Nephron (organoid): Measurements from ENCODE around the gene LRG1.
"Not testable (repeated sequence)": the region's sequence is repeated elsewhere in the genome, so short reads cannot be mapped to it uniquely, and the experiment has no call there.

Experiments used
- H3K27ac Mint-ChIP-seq, 3 experiments: 2 replicates each; pipeline ENCODE4 v1.8.0; 2020; ENCODE audit warnings: mixed read lengths in 3 of 3, mild to moderate bottlenecking in 2 of 3, moderate library complexity in 1 of 3
- H3K27me3 Mint-ChIP-seq: 2 replicates; pipeline ENCODE4 v1.8.0; 2021; ENCODE audit warnings: low read depth, mild to moderate bottlenecking, moderate library complexity, mixed read lengths
- H3K36me3 Mint-ChIP-seq: 2 replicates; pipeline ENCODE4 v1.8.0; 2020; ENCODE audit warnings: low read depth, mixed read lengths
- H3K4me1 Mint-ChIP-seq: 2 replicates; pipeline ENCODE4 v1.8.0; 2020; ENCODE audit warnings: mixed read lengths
- H3K4me3 Mint-ChIP-seq, 3 experiments: 2 replicates each; pipeline ENCODE4 v1.8.0; 2020; ENCODE audit warnings: mild to moderate bottlenecking in 3 of 3, mixed read lengths in 3 of 3, moderate library complexity in 2 of 3
- H3K9me3 Mint-ChIP-seq: 2 replicates; pipeline ENCODE4 v1.8.0; 2020; ENCODE audit warnings: mixed read lengths
- TF ChIP-seq, protein P1 (sequence below), 3 experiments: fragments of 200-600 bp; sonication (generic); IDR thresholded peaks; one replicate each; pipeline ENCODE4 v1.5.0; 2021; ENCODE audit warnings: antibody characterized with exemption in 3 of 3; ENCODE audit not compliant: unreplicated experiment in 3 of 3

Gene LRG1

DNA sequence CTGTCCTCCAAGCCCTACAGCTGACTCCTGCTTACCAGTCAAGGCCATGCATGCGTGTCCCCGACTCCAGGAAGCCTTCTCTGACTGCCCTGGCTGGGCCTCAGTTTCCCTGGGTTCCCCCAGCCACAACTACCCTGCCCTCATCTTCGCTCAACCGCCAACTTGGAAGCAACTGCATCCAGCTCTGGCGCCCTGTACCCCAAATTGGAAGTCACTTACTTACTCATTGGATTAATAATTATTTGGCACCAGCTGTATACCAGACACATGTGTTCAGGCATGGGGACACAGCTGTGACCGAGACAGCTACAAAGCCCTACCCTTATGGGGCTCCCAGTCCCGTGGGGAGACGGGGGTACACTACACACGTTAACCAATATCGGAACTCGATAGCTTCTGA, 30.6 kb upstream of the LRG1 start:
- peak overlapping the region in 1 of 3 experiments; percentile 24 for H3K4me3 Mint-ChIP-seq
- peak overlapping the region; percentile 62 to 66 (median 64) for H3K27ac Mint-ChIP-seq
- peaks cover 28% of the 10 kb centered on the region for H3K4me1 Mint-ChIP-seq
- no peaks in the 10 kb centered on the region for H3K36me3 Mint-ChIP-seq
- no peaks in the 10 kb centered on the region for H3K9me3 Mint-ChIP-seq
- TF ChIP-seq, protein P1, sequence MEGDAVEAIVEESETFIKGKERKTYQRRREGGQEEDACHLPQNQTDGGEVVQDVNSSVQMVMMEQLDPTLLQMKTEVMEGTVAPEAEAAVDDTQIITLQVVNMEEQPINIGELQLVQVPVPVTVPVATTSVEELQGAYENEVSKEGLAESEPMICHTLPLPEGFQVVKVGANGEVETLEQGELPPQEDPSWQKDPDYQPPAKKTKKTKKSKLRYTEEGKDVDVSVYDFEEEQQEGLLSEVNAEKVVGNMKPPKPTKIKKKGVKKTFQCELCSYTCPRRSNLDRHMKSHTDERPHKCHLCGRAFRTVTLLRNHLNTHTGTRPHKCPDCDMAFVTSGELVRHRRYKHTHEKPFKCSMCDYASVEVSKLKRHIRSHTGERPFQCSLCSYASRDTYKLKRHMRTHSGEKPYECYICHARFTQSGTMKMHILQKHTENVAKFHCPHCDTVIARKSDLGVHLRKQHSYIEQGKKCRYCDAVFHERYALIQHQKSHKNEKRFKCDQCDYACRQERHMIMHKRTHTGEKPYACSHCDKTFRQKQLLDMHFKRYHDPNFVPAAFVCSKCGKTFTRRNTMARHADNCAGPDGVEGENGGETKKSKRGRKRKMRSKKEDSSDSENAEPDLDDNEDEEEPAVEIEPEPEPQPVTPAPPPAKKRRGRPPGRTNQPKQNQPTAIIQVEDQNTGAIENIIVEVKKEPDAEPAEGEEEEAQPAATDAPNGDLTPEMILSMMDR (IDR thresholded peaks at IDR 0.05; ENCODE audit: unreplicated experiment in 3 of 3): no peak
- no peaks in the 10 kb centered on the region for H3K27me3 Mint-ChIP-seq

DNA sequence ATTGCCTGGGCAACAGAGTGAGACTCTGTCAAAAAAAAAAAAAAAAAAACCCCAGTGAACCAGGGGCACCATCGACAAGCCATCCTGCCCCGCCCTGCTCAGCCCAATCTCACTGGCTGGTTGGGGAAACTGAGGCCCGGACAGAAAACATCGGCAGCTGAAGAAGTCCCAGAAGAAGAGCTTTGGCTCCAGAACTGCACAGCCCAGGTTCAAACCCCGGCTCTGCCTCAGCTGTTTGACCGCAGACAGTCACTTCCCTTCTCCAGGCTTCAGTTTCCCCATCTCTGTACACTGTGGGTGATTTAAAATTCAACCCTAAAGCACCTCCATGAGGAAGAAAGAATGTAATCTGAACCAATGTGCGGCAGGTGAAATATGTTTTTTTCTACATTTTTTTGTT, 29.1 kb upstream of the LRG1 start:
- no peaks in the 10 kb centered on the region for H3K36me3 Mint-ChIP-seq
- no peak overlapping the region for H3K27ac Mint-ChIP-seq
- H3K4me3 Mint-ChIP-seq: no peak overlapping the region
- peaks cover 22% of the 10 kb centered on the region for H3K4me1 Mint-ChIP-seq
- H3K9me3 Mint-ChIP-seq: no peaks in the 10 kb centered on the region
- no peaks in the 10 kb centered on the region for H3K27me3 Mint-ChIP-seq
- TF ChIP-seq, protein P1 (IDR thresholded peaks at IDR 0.05; ENCODE audit: unreplicated experiment in 3 of 3): no peak

DNA sequence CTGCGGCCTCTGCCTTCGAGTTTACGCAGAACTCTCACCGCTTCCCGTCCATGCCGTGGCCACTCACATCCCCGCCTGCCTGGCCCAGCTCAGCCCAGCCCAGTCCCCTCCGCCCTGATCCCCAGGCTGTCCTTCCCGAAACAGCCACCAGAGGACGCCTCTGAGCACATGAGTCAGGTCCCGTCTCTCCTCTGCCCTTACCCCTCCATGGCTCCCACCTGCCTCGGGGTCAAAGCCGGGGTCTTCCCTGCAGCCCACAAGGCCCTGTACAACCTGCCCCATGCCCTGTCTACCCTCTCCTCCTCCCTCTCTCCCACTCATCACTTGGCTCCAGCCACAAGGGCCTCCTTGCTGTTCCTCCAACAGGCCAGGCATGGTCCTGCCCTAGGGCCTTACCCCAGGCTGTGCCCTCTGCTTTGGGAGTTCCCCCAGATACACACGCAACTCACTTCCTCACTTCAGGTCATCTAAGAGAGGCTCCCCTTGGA, 27.8 kb upstream of the LRG1 start:
- TF ChIP-seq, protein P1 (IDR thresholded peaks at IDR 0.05; ENCODE audit: unreplicated experiment in 3 of 3): peak; percentile 60 to 67 (median 61)
- Mint-ChIP-seq H3K27ac (peak overlapping the region; percentile 83 to 85 (median 85)), H3K4me3 (no peak overlapping the region), H3K27me3 (no peaks in the 10 kb centered on the region), H3K36me3 (no peaks in the 10 kb centered on the region), H3K4me1 (peaks cover 22% of the 10 kb centered on the region), H3K9me3 (no peaks in the 10 kb centered on the region)

DNA sequence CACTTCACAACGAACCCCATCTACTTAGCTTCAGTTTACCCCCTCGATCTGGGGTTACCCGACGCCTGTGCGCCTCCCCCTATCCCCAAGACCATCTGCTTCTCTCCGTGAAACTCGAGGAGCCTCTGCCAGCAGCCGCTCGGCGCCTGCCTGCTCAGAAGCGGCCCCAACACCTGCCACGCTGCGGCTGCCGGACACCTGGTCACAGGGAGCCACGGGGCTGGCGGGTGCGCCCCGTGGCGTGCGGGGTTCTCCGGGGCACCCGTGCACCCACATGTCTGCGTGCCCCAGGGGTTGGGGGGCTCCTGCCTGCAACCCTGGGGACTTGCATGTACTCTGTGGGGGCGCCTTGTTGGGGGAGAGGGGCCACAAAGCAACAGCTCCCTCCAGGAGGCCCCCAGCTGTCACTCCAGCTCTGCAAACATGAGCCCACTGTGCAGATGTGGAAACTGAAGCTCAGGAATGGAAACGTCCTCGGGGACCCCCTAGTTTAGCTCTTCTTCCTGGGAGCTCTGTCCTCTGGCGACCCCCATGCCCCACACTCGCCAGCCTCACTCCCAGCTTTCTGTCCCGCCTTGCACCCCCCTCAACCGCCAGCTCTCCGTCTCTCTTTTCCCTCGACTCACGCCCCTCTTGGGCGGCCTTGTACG, 26.7 kb upstream of the LRG1 start:
- TF ChIP-seq, protein P1 (IDR thresholded peaks at IDR 0.05; ENCODE audit: unreplicated experiment in 3 of 3): no peak
- H3K27ac Mint-ChIP-seq: peak overlapping the region; percentile 44 to 85 (median 56)
- H3K4me3 Mint-ChIP-seq: no peak overlapping the region
- H3K9me3 Mint-ChIP-seq: no peaks in the 10 kb centered on the region
- no peaks in the 10 kb centered on the region for H3K27me3 Mint-ChIP-seq
- no peaks in the 10 kb centered on the region for H3K36me3 Mint-ChIP-seq
- H3K4me1 Mint-ChIP-seq: peaks cover 22% of the 10 kb centered on the region

DNA sequence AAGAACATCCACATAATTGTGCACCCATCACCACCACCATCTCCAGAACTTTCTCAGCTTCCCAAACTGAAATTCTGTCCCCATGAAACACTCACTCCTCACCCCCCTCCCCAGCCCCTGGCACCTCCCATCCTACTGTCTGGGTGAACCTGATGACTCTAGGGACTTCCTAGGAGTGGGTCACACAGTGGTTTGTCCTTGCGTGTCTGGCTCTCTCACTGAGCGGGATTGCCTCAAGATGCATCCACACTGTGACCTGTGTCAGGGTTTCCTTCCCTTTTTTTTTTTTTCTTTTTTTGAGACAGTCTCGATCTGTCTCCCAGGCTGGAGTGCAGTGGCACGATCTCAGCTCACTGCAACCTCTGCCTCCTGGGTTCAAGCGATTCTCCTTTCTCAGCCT, 23.7 kb upstream of the LRG1 start:
- not testable (repeated sequence) for H3K9me3 Mint-ChIP-seq, H3K27me3 Mint-ChIP-seq, H3K4me1 Mint-ChIP-seq, H3K27ac Mint-ChIP-seq, H3K4me3 Mint-ChIP-seq, H3K36me3 Mint-ChIP-seq

DNA sequence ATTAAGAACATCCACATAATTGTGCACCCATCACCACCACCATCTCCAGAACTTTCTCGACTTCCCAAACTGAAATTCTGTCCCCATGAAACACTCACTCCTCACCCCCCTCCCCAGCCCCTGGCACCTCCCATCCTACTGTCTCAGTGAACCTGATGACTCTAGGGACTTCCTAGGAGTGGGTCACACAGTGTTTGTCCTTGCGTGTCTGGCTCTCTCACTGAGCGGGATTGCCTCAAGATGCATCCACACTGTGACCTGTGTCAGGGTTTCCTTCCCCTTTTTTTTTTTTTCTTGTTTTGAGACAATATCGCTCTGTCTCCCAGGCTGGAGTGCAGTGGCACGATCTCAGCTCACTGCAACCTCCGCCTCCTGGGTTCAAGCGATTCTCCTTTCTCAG, 22.2 kb upstream of the LRG1 start:
- H3K36me3 Mint-ChIP-seq, H3K27me3 Mint-ChIP-seq, H3K27ac Mint-ChIP-seq, H3K9me3 Mint-ChIP-seq, H3K4me3 Mint-ChIP-seq, H3K4me1 Mint-ChIP-seq: not testable (repeated sequence)

DNA sequence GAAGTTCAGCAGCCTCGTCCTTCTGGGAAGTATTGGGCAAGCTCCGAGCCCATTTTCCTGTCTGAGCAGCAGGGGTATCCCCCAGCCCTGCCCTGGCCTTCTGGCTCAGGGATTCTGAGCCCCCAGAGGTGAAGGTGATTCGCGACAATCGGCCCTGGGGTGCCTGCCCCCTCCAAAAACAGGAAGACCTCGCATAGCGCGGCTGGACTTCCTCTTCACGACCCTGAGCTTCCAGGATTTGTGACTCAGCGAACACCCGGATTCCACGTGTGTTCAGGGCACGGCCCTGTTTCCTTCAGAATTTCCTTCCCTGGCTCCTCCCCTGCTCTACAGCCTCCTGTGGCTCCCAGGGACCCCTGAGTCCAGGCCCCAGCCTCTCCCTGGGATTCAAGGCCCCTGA, 19.7 kb upstream of the LRG1 start, which contains the start of gene SEMA6B:
TSS of gene SEMA6B (minus strand) at position 116 of the 400 bp plus-strand sequence. CDS start 1,227 bp downstream, outside the sequence.
- peaks cover 3% of the 10 kb centered on the region for H3K27me3 Mint-ChIP-seq
- no peaks in the 10 kb centered on the region for H3K4me1 Mint-ChIP-seq
- H3K36me3 Mint-ChIP-seq: peaks cover 5% of the 10 kb centered on the region
- H3K9me3 Mint-ChIP-seq: no peaks in the 10 kb centered on the region
- H3K4me3 Mint-ChIP-seq: peak within 1 kb of the TSS in 2 of 3 experiments; percentile 40
- TF ChIP-seq, protein P1 (IDR thresholded peaks at IDR 0.05; ENCODE audit: unreplicated experiment in 3 of 3): no peak
- no peak within 1 kb of the TSS for H3K27ac Mint-ChIP-seq
